Fibroblast of lung (primary cell): ENCODE results near the gene LGALS7B.
"Not testable (repeated sequence)": the region's sequence is repeated elsewhere in the genome, so short reads cannot be mapped to it uniquely, and the experiment has no call there.

ENCODE experiments used
- EZH2 ChIP-seq: IDR thresholded peaks from 2 replicates; pipeline ENCODE4 v1.5.1; 2012; ENCODE audit warnings: low read length, control low read depth, mild to moderate bottlenecking; ENCODE audit errors: missing control alignments
- TF ChIP-seq, protein P1 (sequence below), 2 donors: IDR thresholded peaks in 1 of 2; conservative IDR thresholded peaks in 1 of 2; 1 replicate in 1 of 2; 2 replicates in 1 of 2; pipeline ENCODE4 v1.5.1; 2011 to 2012; ENCODE audit warnings: low read length in 2 of 2, control low read depth in 1 of 2, inconsistent platforms in 1 of 2, low read depth in 1 of 2, mild to moderate bottlenecking in 1 of 2

GRCh38 chr19:38813932-38814331 lies 24.9 kb downstream of the LGALS7B start:
- TF ChIP-seq, protein P1, sequence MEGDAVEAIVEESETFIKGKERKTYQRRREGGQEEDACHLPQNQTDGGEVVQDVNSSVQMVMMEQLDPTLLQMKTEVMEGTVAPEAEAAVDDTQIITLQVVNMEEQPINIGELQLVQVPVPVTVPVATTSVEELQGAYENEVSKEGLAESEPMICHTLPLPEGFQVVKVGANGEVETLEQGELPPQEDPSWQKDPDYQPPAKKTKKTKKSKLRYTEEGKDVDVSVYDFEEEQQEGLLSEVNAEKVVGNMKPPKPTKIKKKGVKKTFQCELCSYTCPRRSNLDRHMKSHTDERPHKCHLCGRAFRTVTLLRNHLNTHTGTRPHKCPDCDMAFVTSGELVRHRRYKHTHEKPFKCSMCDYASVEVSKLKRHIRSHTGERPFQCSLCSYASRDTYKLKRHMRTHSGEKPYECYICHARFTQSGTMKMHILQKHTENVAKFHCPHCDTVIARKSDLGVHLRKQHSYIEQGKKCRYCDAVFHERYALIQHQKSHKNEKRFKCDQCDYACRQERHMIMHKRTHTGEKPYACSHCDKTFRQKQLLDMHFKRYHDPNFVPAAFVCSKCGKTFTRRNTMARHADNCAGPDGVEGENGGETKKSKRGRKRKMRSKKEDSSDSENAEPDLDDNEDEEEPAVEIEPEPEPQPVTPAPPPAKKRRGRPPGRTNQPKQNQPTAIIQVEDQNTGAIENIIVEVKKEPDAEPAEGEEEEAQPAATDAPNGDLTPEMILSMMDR (conservative IDR thresholded peaks at IDR 0.05 in 1 of 2, IDR thresholded peaks at IDR 0.05 in 1 of 2; ENCODE audit: low read depth in 1 of 2, low read length in 2 of 2): not testable (repeated sequence)
- not testable (repeated sequence) for TF ChIP-seq EZH2
